ENCODE measurements around the gene NFIA.
"Not testable (repeated sequence)": the region's sequence is repeated elsewhere in the genome, so short reads cannot be mapped to it uniquely, and the experiment has no call there.

The NFIA gene

DNA sequence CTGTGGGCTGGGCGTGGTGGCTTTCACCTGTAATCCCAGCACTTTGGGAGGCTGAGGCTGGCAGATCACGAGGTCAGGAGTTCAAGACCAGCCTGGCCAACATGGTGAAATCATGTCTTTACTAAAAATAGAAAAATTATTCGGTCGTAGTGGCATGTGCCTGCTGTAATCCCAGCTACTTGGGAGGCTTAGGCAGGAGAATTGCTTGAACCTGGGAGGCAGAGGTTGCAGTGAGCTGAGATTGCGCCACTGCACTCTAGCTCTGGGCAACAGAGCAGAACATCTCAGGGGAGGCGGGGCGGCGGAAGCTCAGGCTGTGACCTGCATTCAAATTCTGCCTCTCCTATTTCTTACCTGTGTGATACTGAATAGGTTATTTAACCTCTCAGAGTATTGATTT lies 196.1 kb downstream of the NFIA start:
- H3K36me3 ChIP-seq (ENCODE audit: insufficient read depth, low read length); H3K27ac ChIP-seq (ENCODE audit: low read depth, low read length); H3K9me3 ChIP-seq (ENCODE audit: low read length); H3K9ac ChIP-seq (ENCODE audit: low read length); H3K4me3 ChIP-seq (ENCODE audit: low read depth in 1 of 2, low read length in 2 of 2); H3K27me3 ChIP-seq (ENCODE audit: control insufficient read depth in 1 of 2, insufficient read depth in 2 of 2, low read length in 2 of 2): not testable (repeated sequence)
- H3K4me1 ChIP-seq (ENCODE audit: insufficient read depth, low read length), result peaks cover 34% of the 10 kb centered on the region

DNA sequence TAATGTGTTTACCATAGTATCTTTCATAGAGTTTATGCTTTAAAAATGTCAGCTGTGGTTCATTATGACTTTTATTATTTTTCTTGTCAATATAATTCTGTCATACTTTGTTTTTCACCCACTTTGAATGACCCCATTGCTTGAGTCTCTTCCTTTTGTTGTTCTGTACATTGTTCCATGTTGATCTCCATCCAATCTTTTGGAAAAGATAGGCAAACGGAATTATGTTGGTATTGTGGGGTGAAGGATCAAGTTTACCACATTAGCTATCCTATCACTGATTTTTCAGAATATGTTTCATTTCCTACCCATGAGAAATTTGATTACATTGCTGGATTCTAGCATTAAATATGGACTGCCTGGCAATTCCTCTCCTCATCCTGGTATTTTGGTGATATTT lies 196.6 kb downstream of the NFIA start:
- Histone ChIP-seq H3K36me3 (ENCODE audit: insufficient read depth, low read length) (no peaks in the 10 kb centered on the region), H3K9me3 (ENCODE audit: low read length) (no peaks in the 10 kb centered on the region), H3K27me3 (ENCODE audit: control insufficient read depth in 1 of 2, insufficient read depth in 2 of 2, low read length in 2 of 2) (no peaks in the 10 kb centered on the region), H3K4me3 (ENCODE audit: low read depth in 1 of 2, low read length in 2 of 2) (peak overlapping the region in 1 of 2 donors; percentile 4), H3K4me1 (ENCODE audit: insufficient read depth, low read length) (peaks cover 34% of the 10 kb centered on the region), H3K27ac (ENCODE audit: low read depth, low read length) (no peak overlapping the region), H3K9ac (ENCODE audit: low read length) (no peak overlapping the region)

DNA sequence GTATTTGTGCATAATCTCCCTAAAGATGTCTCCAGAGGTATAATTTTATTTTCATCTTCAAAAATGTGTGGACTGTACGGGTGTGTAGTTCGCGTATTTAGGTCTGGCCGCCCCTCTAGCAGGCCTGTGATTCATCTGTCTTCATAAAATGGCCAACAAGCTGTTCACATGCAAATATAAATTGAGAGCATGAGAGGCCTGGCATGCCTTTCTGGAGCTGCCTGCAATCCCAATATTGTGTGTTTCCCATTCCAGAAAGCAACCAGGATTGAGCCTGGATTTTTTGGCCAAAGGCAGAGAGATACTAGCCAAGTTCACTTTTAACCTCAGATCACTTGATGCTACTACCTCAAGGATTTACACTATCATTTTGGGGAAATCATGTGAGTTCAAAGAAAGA lies 197.2 kb downstream of the NFIA start:
- H3K27ac ChIP-seq (ENCODE audit: low read depth, low read length), result no peak overlapping the region
- peak overlapping the region in 1 of 2 donors; percentile 4 for H3K4me3 ChIP-seq (ENCODE audit: low read depth in 1 of 2, low read length in 2 of 2)
- H3K9me3 ChIP-seq (ENCODE audit: low read length), result no peaks in the 10 kb centered on the region
- no peaks in the 10 kb centered on the region for H3K27me3 ChIP-seq (ENCODE audit: control insufficient read depth in 1 of 2, insufficient read depth in 2 of 2, low read length in 2 of 2)
- peaks cover 34% of the 10 kb centered on the region for H3K4me1 ChIP-seq (ENCODE audit: insufficient read depth, low read length)
- H3K9ac ChIP-seq (ENCODE audit: low read length), result no peak overlapping the region
- no peaks in the 10 kb centered on the region for H3K36me3 ChIP-seq (ENCODE audit: insufficient read depth, low read length)

DNA sequence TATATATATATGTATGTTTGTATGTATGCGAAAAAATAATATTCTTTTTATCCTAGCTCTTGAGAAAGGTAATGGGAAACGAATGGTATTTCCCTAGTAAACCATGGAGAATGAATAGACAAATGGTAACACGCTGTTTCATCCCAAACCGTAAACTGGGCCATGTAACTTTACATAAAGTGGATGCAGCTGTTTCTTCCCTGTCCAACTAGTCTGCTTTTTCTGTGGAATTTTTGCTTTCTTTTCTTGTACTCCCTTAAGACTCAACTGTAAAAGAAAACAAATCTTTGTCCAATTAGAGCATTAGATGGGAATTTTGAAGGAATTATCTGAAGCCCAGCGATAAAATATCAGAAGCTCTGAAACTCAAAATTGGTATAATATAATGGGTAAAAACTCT lies 198.1 kb downstream of the NFIA start:
- Histone ChIP-seq H3K4me1 (ENCODE audit: insufficient read depth, low read length) (peaks cover 34% of the 10 kb centered on the region), H3K4me3 (ENCODE audit: low read depth in 1 of 2, low read length in 2 of 2) (no peak overlapping the region), H3K9ac (ENCODE audit: low read length) (no peak overlapping the region), H3K36me3 (ENCODE audit: insufficient read depth, low read length) (no peaks in the 10 kb centered on the region), H3K27me3 (ENCODE audit: control insufficient read depth in 1 of 2, insufficient read depth in 2 of 2, low read length in 2 of 2) (no peaks in the 10 kb centered on the region), H3K9me3 (ENCODE audit: low read length) (no peaks in the 10 kb centered on the region), H3K27ac (ENCODE audit: low read depth, low read length) (no peak overlapping the region)

DNA sequence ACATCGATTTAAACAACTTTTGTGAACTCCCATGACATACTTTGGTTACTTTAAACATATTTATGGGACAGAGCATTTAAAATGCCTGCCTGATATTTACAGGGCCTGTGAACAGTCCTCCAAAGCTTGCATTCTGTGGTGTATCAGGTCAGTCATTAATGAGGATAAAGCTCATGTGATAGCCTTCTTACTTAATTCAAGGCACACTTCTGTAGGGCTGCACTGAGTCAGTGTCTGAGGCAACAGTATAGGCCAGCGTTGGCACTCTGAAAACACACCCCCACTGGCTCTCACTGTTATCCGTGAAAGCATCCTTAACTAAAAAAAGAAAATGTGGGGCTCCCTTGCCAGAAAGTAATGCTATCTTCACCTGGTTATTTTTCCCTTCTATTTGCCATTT lies 200.0 kb downstream of the NFIA start:
- H3K27ac ChIP-seq (ENCODE audit: low read depth, low read length), result no peak overlapping the region
- no peaks in the 10 kb centered on the region for H3K36me3 ChIP-seq (ENCODE audit: insufficient read depth, low read length)
- no peaks in the 10 kb centered on the region for H3K27me3 ChIP-seq (ENCODE audit: control insufficient read depth in 1 of 2, insufficient read depth in 2 of 2, low read length in 2 of 2)
- no peak overlapping the region for H3K4me3 ChIP-seq (ENCODE audit: low read depth in 1 of 2, low read length in 2 of 2)
- no peaks in the 10 kb centered on the region for H3K9me3 ChIP-seq (ENCODE audit: low read length)
- peaks cover 30% of the 10 kb centered on the region for H3K4me1 ChIP-seq (ENCODE audit: insufficient read depth, low read length)
- H3K9ac ChIP-seq (ENCODE audit: low read length), result no peak overlapping the region

DNA sequence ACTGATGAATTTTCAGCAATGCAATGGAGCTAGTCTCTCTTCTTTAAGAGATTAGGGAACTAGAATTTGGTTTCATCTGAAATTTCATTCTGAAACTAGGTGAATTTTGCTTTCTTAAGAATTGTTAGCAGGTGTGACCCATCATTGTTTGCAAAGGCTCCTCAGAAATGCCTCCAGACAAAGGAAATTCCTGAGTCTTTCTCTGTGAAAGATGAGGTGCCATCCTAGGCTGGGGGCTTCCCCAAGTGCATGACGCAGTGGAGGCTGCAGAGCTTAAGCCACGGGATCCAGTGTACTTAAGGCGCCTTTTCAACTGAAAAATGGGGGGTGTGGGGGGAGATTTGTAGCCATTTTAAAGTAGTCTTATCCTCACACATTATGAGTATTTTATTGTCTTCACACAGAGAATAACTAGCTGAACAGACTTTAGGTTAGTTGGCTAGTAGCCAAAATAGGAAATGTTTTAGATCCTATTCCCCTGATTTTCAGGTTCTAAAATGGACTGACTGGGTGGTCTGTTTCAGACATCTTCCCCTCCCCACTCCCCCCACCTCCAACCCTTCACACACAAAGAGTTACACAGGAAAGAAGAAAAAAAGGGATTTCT lies 202.0 kb downstream of the NFIA start:
- Histone ChIP-seq H3K9me3 (ENCODE audit: low read length) (no peaks in the 10 kb centered on the region), H3K27me3 (ENCODE audit: control insufficient read depth in 1 of 2, insufficient read depth in 2 of 2, low read length in 2 of 2) (no peaks in the 10 kb centered on the region), H3K27ac (ENCODE audit: low read depth, low read length) (no peak overlapping the region), H3K4me3 (ENCODE audit: low read depth in 1 of 2, low read length in 2 of 2) (no peak overlapping the region), H3K9ac (ENCODE audit: low read length) (no peak overlapping the region), H3K4me1 (ENCODE audit: insufficient read depth, low read length) (peaks cover 24% of the 10 kb centered on the region), H3K36me3 (ENCODE audit: insufficient read depth, low read length) (no peaks in the 10 kb centered on the region)

DNA sequence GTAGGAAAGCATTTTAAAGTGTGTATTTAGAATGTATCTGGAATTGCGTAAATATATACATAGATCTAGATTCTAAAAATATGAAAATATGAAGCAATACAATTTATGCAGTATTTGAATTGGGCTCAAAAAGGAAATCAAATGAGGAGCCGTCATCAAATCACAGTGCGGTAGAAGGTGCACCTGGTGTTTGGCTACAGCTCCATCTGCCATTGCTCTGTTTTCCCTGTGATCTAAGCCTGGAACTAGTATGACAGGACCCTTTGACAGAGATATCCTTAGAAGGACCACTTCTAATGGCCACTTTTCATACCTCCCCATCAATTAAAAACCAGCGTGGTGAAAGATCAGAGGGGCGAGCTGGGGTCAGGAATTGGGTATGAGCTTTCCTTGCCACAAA lies 202.6 kb downstream of the NFIA start:
- Histone ChIP-seq H3K9me3 (ENCODE audit: low read length) (no peaks in the 10 kb centered on the region), H3K27me3 (ENCODE audit: control insufficient read depth in 1 of 2, insufficient read depth in 2 of 2, low read length in 2 of 2) (no peaks in the 10 kb centered on the region), H3K9ac (ENCODE audit: low read length) (no peak overlapping the region), H3K4me3 (ENCODE audit: low read depth in 1 of 2, low read length in 2 of 2) (no peak overlapping the region), H3K36me3 (ENCODE audit: insufficient read depth, low read length) (no peaks in the 10 kb centered on the region), H3K27ac (ENCODE audit: low read depth, low read length) (no peak overlapping the region), H3K4me1 (ENCODE audit: insufficient read depth, low read length) (peaks cover 19% of the 10 kb centered on the region)

DNA sequence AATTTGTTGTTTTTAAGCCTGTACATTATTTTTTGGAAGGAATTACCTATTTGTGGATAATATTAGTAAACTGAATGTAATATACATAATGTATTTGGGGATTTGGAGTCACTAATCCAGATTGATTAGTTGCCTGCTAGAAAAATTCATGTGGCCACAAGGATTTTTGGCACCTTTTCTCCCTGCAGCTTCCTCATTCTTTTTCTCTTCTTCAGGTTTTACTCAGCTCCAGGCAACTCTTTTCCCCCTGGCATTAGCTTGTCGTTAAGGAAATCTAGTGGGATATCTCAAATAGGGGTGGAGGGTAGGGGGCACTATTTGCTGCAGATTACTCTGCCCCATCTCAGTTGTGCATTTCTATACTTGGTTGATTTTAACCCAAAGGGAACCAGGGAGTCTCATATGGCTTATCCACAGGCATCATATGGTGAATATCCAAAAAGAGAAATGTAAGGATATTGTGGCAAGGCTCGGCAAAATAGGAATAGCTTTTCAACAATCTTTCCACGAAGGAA lies 203.1 kb downstream of the NFIA start:
- no peaks in the 10 kb centered on the region for H3K36me3 ChIP-seq (ENCODE audit: insufficient read depth, low read length)
- H3K4me1 ChIP-seq (ENCODE audit: insufficient read depth, low read length), result peaks cover 16% of the 10 kb centered on the region
- H3K27ac ChIP-seq (ENCODE audit: low read depth, low read length), result no peak overlapping the region
- no peaks in the 10 kb centered on the region for H3K9me3 ChIP-seq (ENCODE audit: low read length)
- H3K27me3 ChIP-seq (ENCODE audit: control insufficient read depth in 1 of 2, insufficient read depth in 2 of 2, low read length in 2 of 2), result no peaks in the 10 kb centered on the region
- no peak overlapping the region for H3K4me3 ChIP-seq (ENCODE audit: low read depth in 1 of 2, low read length in 2 of 2)
- no peak overlapping the region for H3K9ac ChIP-seq (ENCODE audit: low read length)

DNA sequence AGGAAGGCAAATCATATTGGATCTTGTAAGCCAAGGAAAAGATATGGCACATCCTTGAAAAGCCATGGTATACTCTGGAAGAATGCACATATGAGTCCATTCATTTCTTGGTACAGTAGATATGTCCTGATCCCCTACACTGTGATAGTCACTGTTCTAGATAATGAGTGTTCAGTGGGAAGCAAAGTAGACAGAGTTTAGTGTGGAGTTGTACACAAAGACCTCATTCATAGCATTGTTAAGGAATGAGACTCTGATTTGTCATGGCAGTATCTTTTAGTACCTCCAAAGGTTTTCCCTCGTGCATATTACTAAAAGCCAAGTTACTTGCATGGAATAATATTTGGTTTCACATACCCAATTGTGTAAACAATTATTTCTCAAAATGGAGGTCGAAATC lies 204.7 kb downstream of the NFIA start:
- Histone ChIP-seq H3K27ac (ENCODE audit: low read depth, low read length) (no peak overlapping the region), H3K36me3 (ENCODE audit: insufficient read depth, low read length) (no peaks in the 10 kb centered on the region), H3K4me3 (ENCODE audit: low read depth in 1 of 2, low read length in 2 of 2) (no peak overlapping the region), H3K9me3 (ENCODE audit: low read length) (no peaks in the 10 kb centered on the region), H3K4me1 (ENCODE audit: insufficient read depth, low read length) (peaks cover 14% of the 10 kb centered on the region), H3K9ac (ENCODE audit: low read length) (no peak overlapping the region), H3K27me3 (ENCODE audit: control insufficient read depth in 1 of 2, insufficient read depth in 2 of 2, low read length in 2 of 2) (no peaks in the 10 kb centered on the region)

DNA sequence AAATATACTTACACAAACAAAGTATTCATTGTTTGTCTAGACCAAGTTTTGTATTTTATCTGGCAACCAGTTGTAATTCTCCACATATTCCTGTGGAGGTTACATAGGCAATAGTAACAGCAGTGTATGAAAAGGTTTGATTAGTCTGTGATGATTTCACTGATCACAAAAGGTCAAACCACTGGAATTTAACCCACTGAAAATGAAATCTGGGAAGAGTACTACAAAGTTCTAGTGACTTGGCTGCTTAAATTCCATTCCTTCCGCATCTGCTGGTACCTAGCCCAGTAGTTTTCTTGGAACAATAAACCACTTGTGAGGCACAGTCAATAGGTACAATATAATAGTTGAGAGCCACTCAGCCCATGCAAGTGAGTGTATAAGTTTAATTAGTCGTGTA lies 205.4 kb downstream of the NFIA start:
- Histone ChIP-seq H3K9me3 (ENCODE audit: low read length) (no peaks in the 10 kb centered on the region), H3K27me3 (ENCODE audit: control insufficient read depth in 1 of 2, insufficient read depth in 2 of 2, low read length in 2 of 2) (no peaks in the 10 kb centered on the region), H3K36me3 (ENCODE audit: insufficient read depth, low read length) (no peaks in the 10 kb centered on the region), H3K4me1 (ENCODE audit: insufficient read depth, low read length) (peaks cover 8% of the 10 kb centered on the region), H3K27ac (ENCODE audit: low read depth, low read length) (no peak overlapping the region), H3K4me3 (ENCODE audit: low read depth in 1 of 2, low read length in 2 of 2) (no peak overlapping the region), H3K9ac (ENCODE audit: low read length) (no peak overlapping the region)

DNA sequence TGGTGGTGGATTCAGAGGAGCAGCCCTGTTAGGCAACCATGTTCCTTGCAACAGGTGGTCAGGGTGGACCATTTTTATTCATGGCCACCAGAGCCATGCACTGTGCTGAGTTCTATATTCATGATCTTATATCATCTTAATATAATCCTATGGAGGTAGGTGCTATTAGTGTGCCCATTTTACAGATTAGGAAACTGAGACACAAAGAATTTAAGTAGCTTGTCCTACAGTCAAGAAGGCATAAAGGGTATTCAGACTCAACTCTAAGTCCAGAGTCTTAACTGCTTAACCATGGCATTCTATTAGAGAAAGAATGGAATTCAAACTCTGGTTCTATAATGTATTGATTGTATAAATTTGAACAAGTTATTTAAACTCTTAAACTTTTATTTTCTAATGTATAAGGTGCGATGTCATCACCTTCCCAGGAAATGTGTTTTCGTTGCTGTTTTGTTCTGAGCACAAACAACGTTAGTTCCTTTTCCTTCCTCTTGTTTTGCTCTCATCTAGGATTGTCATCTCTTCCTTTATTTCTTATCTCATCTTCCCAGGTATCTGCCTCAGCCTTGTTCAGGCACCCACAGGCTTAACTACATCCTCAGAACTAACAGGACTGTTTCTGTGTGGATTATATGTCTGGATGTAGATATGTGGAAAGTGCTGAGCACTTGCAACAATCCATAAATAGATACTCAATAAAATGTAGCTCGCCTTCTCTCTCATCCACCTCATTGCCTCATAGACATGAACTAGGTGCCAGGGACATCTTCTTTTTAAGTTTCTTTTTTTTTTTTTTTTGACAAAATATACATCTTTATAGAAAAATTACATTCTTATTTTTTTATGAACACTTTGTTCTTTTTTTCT lies 207.1 kb downstream of the NFIA start:
- Histone ChIP-seq H3K4me1 (ENCODE audit: insufficient read depth, low read length) (peaks cover 8% of the 10 kb centered on the region), H3K27ac (ENCODE audit: low read depth, low read length) (no peak overlapping the region), H3K9me3 (ENCODE audit: low read length) (no peaks in the 10 kb centered on the region), H3K36me3 (ENCODE audit: insufficient read depth, low read length) (no peaks in the 10 kb centered on the region), H3K27me3 (ENCODE audit: control insufficient read depth in 1 of 2, insufficient read depth in 2 of 2, low read length in 2 of 2) (no peaks in the 10 kb centered on the region), H3K9ac (ENCODE audit: low read length) (no peak overlapping the region), H3K4me3 (ENCODE audit: low read depth in 1 of 2, low read length in 2 of 2) (no peak overlapping the region)

DNA sequence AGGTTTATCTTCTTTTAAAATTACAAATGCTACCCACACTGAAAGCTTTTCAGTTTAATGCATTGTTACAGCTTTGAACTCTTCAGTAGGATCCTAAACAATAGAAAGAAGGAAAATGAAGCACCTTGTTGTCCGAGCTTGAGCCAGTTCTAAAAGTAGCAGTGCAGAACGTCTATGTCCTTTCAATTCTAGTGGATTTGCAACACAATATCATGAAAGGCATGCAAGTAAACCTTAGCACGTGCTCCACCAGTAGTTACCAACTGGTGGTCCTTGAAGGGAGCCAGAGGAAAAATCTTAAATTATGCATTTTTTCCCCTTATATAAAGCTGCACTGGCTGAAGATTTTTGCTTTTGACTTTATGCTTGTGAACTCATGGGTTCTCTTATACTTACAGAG lies 208.2 kb downstream of the NFIA start:
- no peaks in the 10 kb centered on the region for H3K36me3 ChIP-seq (ENCODE audit: insufficient read depth, low read length)
- H3K27ac ChIP-seq (ENCODE audit: low read depth, low read length), result no peak overlapping the region
- H3K9ac ChIP-seq (ENCODE audit: low read length), result no peak overlapping the region
- no peak overlapping the region for H3K4me3 ChIP-seq (ENCODE audit: low read depth in 1 of 2, low read length in 2 of 2)
- H3K9me3 ChIP-seq (ENCODE audit: low read length), result no peaks in the 10 kb centered on the region
- no peaks in the 10 kb centered on the region for H3K27me3 ChIP-seq (ENCODE audit: control insufficient read depth in 1 of 2, insufficient read depth in 2 of 2, low read length in 2 of 2)
- H3K4me1 ChIP-seq (ENCODE audit: insufficient read depth, low read length), result peaks cover 8% of the 10 kb centered on the region

All from muscle layer of colon (tissue), 2 donors.